GM12873 (cell line): ENCODE data around the gene JUP.
A peak's percentile ranks its signal among the peaks of the same experiment; 100 is the strongest.

Source experiments
- CTCF ChIP-seq: IDR thresholded peaks from 2 replicates; pipeline ENCODE4 v1.5.1; 2012; ENCODE audit warnings: low read depth, mild to moderate bottlenecking, moderate library complexity, low read length, control low read depth; ENCODE audit not compliant: insufficient read depth; ENCODE audit errors: missing control alignments

Gene JUP

DNA sequence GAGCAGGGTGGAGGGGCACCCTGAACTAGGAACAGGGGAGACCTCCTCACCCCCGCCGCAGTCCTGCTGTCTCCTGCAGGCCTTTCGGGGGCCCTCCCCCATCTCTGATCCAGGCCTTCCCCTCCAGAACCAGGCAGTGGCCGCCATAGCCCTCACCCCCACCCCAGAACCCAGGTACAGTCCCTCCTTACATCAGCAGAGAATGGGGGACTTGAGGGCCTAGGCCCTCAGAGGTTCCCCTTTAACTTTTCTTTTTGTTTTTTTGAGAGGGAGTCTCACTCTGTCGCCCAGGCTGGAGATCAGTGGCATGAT lies 47.8 kb downstream of the JUP start:
- no peak for TF ChIP-seq CTCF

- peak; percentile 99 for TF ChIP-seq CTCF
These were observed 48.3 kb downstream of the JUP start for GRCh38 chr17:41738077-41738800.

DNA sequence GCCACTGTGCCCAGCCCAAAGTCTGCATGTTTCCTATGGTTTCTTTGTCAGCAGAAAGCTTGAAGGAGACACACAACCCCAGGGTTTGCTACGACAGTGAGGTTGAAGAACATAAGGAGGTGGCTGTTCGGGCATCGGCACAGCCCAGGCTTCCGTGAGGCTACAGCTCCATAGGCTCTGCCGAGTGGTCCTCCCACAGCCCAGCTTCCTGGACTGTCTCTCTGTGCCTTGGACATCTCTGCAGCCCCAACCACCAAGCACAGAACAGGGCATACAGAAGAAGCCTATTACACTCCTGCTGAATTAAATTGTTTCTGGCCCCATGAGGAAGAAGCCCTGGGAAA lies 48.9 kb downstream of the JUP start:
- no peak for TF ChIP-seq CTCF

DNA sequence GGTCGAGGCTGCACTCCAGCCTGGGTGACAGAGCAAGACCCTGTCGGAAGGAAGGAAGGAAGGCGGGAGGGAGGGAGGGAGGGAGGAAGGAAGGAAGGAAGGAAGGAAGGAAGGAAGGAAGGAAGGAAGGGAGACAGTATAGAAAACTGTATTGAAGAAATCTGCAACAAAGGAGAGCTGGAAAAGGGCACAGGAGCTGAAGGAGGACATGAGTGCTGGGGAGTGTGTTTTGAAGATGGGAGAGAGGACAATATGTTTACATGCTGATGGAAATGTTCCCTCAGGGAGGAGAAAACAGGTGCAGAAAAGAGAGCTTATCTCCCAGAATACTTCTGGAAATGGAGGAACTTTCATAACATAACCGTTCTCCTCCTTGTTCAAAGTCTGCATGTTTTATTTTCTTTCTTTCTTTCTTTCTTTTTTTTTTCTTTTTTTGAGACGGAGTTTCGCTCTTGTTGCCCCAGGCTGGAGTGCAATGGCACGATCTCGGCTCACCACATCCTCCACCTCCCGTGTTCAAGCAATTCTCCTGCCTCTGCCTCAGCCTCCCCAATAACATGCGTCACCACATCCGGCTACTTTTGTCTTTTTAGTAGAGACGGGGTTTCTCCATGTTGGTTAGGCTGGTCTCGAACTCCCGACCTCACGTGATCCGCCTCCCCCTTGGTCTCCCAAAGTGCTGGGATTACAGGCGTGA lies 49.4 kb downstream of the JUP start:
- no peak for TF ChIP-seq CTCF

DNA sequence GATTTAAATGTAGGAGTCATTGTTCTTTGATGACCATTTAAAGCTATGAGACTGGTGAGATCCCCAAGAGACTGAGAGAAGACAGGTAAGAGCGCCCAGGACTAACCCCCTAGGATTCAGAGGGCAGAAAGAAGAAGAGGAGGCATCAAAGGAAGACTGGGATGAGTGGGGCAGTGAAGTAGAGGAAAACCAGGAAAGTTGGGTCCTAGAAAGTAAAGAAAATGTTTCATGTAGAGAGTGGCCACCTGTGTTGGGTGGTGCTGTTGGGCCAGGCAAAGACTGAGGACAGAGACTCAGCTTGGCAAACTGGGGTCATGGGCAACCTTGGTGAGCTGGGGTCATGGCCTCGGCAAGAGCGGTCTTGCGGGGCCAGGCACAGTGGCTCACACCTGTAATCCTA lies 50.8 kb downstream of the JUP start:
- no peak for TF ChIP-seq CTCF

DNA sequence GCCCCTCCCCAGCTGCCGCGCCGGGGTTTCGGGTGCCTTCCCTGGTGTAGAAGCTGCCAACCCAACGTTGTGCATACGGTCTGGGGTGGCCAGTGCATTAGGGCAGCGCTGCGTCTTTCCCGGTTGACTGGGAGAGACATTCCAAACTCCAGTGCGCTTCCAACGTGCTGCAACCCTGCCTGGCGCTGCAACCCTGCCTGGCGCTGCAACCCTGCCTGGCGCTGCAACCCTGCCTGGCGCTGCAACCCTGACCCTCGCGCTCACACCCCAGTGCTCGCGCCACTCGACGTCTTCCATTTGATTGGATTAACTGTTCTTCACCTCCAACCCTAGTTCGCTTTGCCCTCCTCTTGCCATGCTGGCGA lies 51.6 kb downstream of the JUP start:
- TF ChIP-seq CTCF: no peak

- no peak for TF ChIP-seq CTCF
These were observed 52.2 kb downstream of the JUP start, which contains the start of gene HAP1 for GRCh38 chr17:41734139-41734948. Gene HAP1, minus strand, starts transcription at chr17:41734643. Its CDS starts 9 bp downstream, at chr17:41734634.
